SU-DHL-6 (cell line): ENCODE measurements around the gene STX3.
"Not testable (repeated sequence)": the region's sequence is repeated elsewhere in the genome, so short reads cannot be mapped to it uniquely, and the experiment has no call there.

Source experiments
- H2AFZ ChIP-seq: fragments of 200-600 bp; sonication (generic); 2 replicates; pipeline ENCODE4 v1.6.1; 2014; ENCODE audit warnings: low read depth, mild to moderate bottlenecking, moderate library complexity, mixed read lengths, antibody characterized with exemption, low read length; ENCODE audit not compliant: severe bottlenecking
- H3F3A ChIP-seq: fragments of 200-600 bp; shearing (Covaris generic); 2 replicates; pipeline ENCODE4 v1.6.0; 2016; ENCODE audit warnings: antibody characterized with exemption, mild to moderate bottlenecking; ENCODE audit not compliant: insufficient read depth
- H3K27ac ChIP-seq: fragments of 200-600 bp; sonication (generic); 2 replicates; pipeline ENCODE4 v1.5.1; 2016; ENCODE audit warnings: low read depth, mild to moderate bottlenecking, low read length, moderate library complexity, mixed read lengths
- H3K27me3 ChIP-seq: fragments of 200-600 bp; sonication (generic), shearing (Covaris generic); 2 replicates; pipeline ENCODE4 v1.6.0; 2014; ENCODE audit warnings: mild to moderate bottlenecking, low read length
- H3K36me3 ChIP-seq: fragments of 200-600 bp; sonication (generic); 2 replicates; pipeline ENCODE4 v1.6.1; 2014; ENCODE audit warnings: mild to moderate bottlenecking, low read length, mixed read lengths
- H3K4me2 ChIP-seq: fragments of 300-600, 200-600 bp; shearing (Covaris generic), sonication (generic); 2 replicates; pipeline ENCODE4 v1.6.0; 2014; ENCODE audit warnings: low read length, low read depth, mild to moderate bottlenecking; ENCODE audit not compliant: poor library complexity, severe bottlenecking
- H3K4me3 ChIP-seq: fragments of 200-600 bp; sonication (generic); 2 replicates; pipeline ENCODE4 v1.5.1; 2014; ENCODE audit warnings: antibody characterized with exemption, low read length, mild to moderate bottlenecking, mixed read lengths; ENCODE audit not compliant: insufficient read depth, poor library complexity, severe bottlenecking
- H3K79me2 ChIP-seq: fragments of 200-600 bp; sonication (generic); 2 replicates; pipeline ENCODE4 v1.6.1; 2014; ENCODE audit warnings: mild to moderate bottlenecking, low read length, moderate library complexity; ENCODE audit not compliant: insufficient read depth
- H3K9ac ChIP-seq: fragments of 200-600 bp; sonication (generic); 2 replicates; pipeline ENCODE4 v1.7.0; 2014; ENCODE audit warnings: mild to moderate bottlenecking, low read length
- H3K9me2 ChIP-seq: fragments of 200-600 bp; sonication (generic); replicated peaks from 2 replicates; pipeline ENCODE4 v1.6.1; 2014; ENCODE audit warnings: low read length; ENCODE audit not compliant: insufficient read depth
- H3K9me3 ChIP-seq: fragments of 200-600 bp; sonication (generic); 2 replicates; pipeline ENCODE4 v1.6.1; 2014; ENCODE audit warnings: low read length, mixed read lengths; ENCODE audit not compliant: insufficient read depth
- H4K20me1 ChIP-seq: fragments of 200-600 bp; sonication (generic); 2 replicates; pipeline ENCODE4 v1.6.1; 2014; ENCODE audit warnings: low read depth, mild to moderate bottlenecking, antibody characterized with exemption, low read length, moderate library complexity, mixed read lengths
- EZH2phosphoT487 ChIP-seq: fragments of 200-600 bp; sonication (generic), shearing (Covaris generic); conservative IDR thresholded peaks from 2 replicates; pipeline ENCODE4 v1.6.1; 2018; ENCODE audit warnings: mild to moderate bottlenecking, antibody characterized with exemption, low read length, moderate library complexity, mixed read lengths
- TF ChIP-seq, protein P1 (sequence below): fragments of 200-600 bp; sonication (generic); IDR thresholded peaks from one replicate; pipeline ENCODE4 v1.5.1; 2017; ENCODE audit warnings: antibody characterized with exemption, mild to moderate bottlenecking, low read length, moderate library complexity; ENCODE audit not compliant: insufficient read depth, poor library complexity, severe bottlenecking

The STX3 gene

DNA sequence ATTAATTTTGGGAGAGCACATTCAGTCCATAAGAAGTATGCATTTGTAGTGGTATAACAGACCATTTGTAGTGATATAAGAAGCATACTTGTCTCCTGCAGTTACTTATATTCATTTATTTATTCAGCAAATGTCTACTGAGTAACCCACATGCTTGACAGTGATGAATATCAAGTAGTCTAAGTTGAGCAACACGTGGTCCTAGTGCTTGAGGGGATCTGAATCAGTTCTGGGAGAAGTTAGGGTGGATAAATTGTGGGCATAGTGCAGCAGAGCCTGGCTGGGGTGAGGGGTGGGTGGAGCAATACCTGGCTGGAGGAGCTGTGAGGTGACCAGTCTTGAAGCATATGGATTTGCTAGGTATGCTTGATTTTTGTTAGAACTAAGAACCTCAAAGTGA, 24.3 kb downstream of the STX3 start:
- Histone ChIP-seq H4K20me1 (no peaks in the 10 kb centered on the region), H3K9ac (no peak overlapping the region), H3K9me2 (no peaks in the 10 kb centered on the region), H3K4me2 (no peak overlapping the region), H3F3A (no peaks in the 10 kb centered on the region), H3K9me3 (no peaks in the 10 kb centered on the region), H3K27me3 (no peaks in the 10 kb centered on the region), H3K4me3 (no peak overlapping the region), H3K27ac (no peak overlapping the region), H2AFZ (no peak overlapping the region), H3K79me2 (no peaks in the 10 kb centered on the region), H3K36me3 (no peaks in the 10 kb centered on the region)
- TF ChIP-seq, protein P1, sequence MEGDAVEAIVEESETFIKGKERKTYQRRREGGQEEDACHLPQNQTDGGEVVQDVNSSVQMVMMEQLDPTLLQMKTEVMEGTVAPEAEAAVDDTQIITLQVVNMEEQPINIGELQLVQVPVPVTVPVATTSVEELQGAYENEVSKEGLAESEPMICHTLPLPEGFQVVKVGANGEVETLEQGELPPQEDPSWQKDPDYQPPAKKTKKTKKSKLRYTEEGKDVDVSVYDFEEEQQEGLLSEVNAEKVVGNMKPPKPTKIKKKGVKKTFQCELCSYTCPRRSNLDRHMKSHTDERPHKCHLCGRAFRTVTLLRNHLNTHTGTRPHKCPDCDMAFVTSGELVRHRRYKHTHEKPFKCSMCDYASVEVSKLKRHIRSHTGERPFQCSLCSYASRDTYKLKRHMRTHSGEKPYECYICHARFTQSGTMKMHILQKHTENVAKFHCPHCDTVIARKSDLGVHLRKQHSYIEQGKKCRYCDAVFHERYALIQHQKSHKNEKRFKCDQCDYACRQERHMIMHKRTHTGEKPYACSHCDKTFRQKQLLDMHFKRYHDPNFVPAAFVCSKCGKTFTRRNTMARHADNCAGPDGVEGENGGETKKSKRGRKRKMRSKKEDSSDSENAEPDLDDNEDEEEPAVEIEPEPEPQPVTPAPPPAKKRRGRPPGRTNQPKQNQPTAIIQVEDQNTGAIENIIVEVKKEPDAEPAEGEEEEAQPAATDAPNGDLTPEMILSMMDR, result no peak
- TF ChIP-seq EZH2phosphoT487, result no peak

DNA sequence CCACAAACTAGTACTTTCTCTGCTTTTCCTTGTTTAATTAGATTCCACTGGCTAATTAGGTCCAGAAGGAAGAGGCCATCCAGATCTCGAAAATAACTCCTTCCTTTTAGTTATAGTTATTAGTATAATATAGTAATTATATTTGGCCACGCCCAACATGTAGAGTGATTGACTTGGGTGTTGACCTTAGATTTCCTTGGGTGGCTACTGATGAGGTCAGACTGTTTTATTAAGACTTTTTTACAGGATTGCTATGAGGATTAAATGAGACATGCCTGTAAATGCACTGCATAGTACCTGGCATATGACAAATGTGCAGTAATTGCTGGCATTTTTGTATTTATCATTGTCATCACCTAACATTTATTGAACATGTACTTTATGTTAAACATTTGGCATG, 26.9 kb downstream of the STX3 start:
- Histone ChIP-seq H3K4me2 (no peak overlapping the region), H3K4me3 (no peak overlapping the region), H3K27ac (no peak overlapping the region), H3K36me3 (no peaks in the 10 kb centered on the region), H3K9ac (no peak overlapping the region), H2AFZ (no peak overlapping the region), H3K9me2 (no peaks in the 10 kb centered on the region), H3F3A (no peaks in the 10 kb centered on the region), H3K9me3 (no peaks in the 10 kb centered on the region), H4K20me1 (no peaks in the 10 kb centered on the region), H3K27me3 (no peaks in the 10 kb centered on the region), H3K79me2 (no peaks in the 10 kb centered on the region)
- TF ChIP-seq, protein P1, result no peak
- no peak for TF ChIP-seq EZH2phosphoT487

DNA sequence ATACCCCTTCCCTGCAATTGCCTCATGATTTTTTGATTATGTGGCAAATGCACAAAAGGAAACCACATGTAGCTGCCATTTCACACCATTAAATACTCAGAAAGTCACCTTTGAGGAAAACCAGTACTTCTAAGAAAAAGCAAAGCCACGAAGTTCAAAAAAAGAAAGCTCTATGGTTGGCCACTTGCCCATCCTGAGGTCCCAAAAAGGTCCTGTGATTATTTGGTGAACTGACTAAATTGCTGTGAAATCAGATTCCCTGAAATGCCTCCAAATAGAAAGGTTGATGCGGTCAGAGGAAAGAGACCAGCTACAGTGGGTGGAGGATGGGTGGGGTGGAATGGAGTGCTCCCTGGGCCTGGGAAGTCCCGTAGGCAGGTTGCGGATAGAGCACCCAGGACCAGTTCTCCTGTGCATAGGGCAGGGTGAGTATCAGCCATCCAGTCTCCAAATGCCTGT, 28.5 kb downstream of the STX3 start:
- Histone ChIP-seq H3K79me2 (no peaks in the 10 kb centered on the region), H3K4me2 (no peak overlapping the region), H3K9me2 (no peaks in the 10 kb centered on the region), H3K9me3 (no peaks in the 10 kb centered on the region), H3K36me3 (no peaks in the 10 kb centered on the region), H3F3A (no peaks in the 10 kb centered on the region), H2AFZ (no peak overlapping the region), H3K27me3 (no peaks in the 10 kb centered on the region), H3K4me3 (no peak overlapping the region), H3K27ac (no peak overlapping the region), H3K9ac (no peak overlapping the region), H4K20me1 (no peaks in the 10 kb centered on the region)
- TF ChIP-seq EZH2phosphoT487, result no peak
- TF ChIP-seq, protein P1, result no peak

DNA sequence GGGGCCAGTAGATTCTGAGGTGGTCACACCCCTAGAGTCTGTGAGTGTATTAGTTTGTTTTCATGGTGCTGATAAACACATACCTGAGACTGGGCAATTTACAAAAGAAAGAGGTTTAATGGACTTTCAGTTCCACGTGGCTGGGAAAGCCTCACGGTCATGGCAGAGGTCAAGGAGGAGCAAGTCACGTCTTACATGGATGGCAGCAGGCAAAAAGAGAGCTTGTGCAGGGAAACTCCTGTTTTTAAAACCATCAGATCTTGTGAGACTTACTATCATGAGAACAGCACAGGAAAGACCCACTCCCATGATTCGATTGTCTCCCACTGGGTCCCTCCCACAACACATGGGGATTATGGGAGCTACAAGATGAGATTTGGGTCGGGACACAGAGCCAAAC, 29.3 kb downstream of the STX3 start:
- H3K36me3 ChIP-seq, H3K4me2 ChIP-seq, H3K79me2 ChIP-seq, H3K4me3 ChIP-seq, H3K9me2 ChIP-seq, H4K20me1 ChIP-seq, H3K9me3 ChIP-seq, H3K9ac ChIP-seq, H3K27me3 ChIP-seq, H3F3A ChIP-seq, H3K27ac ChIP-seq, H2AFZ ChIP-seq: not testable (repeated sequence)
